GM20000 (cell line): Measurements from ENCODE around the gene SLC38A6.

Experiments used
- DNase-seq: peaks from one replicate; pipeline ENCODE4 v3.0.0; 2012; ENCODE audit warnings: low spot score
- CTCF ChIP-seq: IDR thresholded peaks from 2 replicates; pipeline ENCODE4 v1.5.1; 2012; ENCODE audit warnings: mild to moderate bottlenecking, control low read depth; ENCODE audit errors: extremely low read depth, missing control alignments

Gene SLC38A6

GRCh38 chr14:60980811-60981632 is at the start of gene SLC38A6, which contains the start of gene TRMT5:
Gene SLC38A6 (plus strand): TSS chr14:60981245. CDS start chr14:60981278, 33 bp downstream.
Gene TRMT5 (minus strand): TSS chr14:60981079. CDS start chr14:60980973, 106 bp downstream.
- no peak for TF ChIP-seq CTCF
- DNase-seq: peak; percentile 88

GRCh38 chr14:60933920-60934655 is 47.0 kb upstream of the SLC38A6 start:
- no peak for DNase-seq
- TF ChIP-seq CTCF: no peak

GRCh38 chr14:60935319-60935718 is 45.7 kb upstream of the SLC38A6 start:
- TF ChIP-seq CTCF: no peak
- no peak for DNase-seq

GRCh38 chr14:60943637-60944032 is 37.4 kb upstream of the SLC38A6 start:
- no peak for DNase-seq
- TF ChIP-seq CTCF: no peak

GRCh38 chr14:60944204-60944603 is 36.8 kb upstream of the SLC38A6 start:
- DNase-seq: no peak
- no peak for TF ChIP-seq CTCF

GRCh38 chr14:60945984-60946383 is 35.1 kb upstream of the SLC38A6 start:
- no peak for DNase-seq
- TF ChIP-seq CTCF: no peak

GRCh38 chr14:60946773-60947172 is 34.3 kb upstream of the SLC38A6 start:
- no peak for DNase-seq
- no peak for TF ChIP-seq CTCF
